GM19455 (cell line): ENCODE data around the gene RETREG1.

Experiments
- ATAC-seq: cut with Tn5 transposase; IDR thresholded peaks from one replicate; pipeline ENCODE4 v1.9.1; 2021; ENCODE audit not compliant: unreplicated experiment

RETREG1 gene

DNA sequence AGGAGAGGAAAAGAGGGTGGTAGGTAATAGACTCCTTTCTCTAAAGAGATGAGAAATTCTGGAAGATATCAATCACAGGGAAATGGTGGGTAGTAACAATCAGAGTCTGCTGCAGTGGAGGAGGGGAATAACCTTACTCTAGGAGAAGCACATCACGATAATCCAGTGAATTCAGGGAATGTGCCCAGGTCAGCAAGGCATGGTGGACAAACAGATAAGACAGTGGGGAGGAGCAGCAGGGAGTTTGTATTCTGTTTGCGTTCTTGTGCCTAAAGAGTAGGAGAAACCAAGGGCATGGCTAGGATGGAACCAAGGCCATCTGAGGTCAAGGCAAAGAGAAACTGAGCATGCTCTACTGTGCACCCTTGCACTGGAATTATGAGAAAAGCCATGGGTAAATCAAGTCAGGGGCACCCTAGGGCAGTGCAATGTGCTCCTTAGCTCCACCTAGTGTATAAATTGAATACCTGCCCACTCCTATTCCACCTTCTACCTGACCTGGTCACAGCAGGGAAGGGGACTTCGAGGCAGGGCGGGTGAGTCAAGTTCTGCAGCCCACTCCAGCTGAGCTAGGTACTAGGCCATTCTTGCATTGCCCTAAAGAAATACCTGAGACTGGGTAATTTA is 31.6 kb downstream of the RETREG1 start:
- no peak for ATAC-seq

DNA sequence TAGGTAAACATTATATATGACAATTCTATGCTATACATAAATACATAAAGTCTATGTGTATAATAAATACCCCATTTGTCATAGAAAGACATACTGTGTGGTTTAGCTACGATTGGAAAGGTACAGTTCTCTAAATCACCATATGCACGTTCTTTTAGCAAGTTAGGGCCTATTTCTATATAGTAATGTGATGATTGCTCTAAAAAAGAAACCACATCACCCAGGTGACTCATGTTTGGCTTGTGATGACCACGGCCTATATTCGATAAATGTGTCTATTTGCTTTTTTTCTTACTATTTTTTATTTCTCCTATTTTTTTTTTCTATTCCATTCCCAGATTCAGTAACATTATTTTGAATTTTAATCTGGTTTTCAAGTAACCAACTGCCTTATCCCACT is 34.7 kb downstream of the RETREG1 start:
- no peak for ATAC-seq

DNA sequence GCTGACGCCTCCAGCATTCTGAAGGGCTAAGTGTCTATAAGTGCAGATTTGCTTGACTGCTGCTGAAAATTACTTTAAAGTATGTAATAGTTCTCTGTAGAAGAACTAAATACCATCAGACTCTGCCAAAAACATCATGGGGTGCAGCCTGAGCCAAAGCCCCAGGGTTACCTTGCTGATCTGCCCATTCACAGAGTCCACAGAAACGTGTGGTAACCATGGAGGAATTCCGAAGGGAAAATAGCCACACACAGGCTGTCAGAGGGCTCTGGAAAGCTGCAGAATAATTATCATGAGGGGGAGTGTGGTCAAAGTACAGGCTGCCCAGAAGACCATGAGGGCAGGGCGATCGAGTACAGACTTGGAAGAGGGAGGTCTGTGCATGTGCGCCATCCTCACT is 36.4 kb downstream of the RETREG1 start:
- ATAC-seq, result no peak

DNA sequence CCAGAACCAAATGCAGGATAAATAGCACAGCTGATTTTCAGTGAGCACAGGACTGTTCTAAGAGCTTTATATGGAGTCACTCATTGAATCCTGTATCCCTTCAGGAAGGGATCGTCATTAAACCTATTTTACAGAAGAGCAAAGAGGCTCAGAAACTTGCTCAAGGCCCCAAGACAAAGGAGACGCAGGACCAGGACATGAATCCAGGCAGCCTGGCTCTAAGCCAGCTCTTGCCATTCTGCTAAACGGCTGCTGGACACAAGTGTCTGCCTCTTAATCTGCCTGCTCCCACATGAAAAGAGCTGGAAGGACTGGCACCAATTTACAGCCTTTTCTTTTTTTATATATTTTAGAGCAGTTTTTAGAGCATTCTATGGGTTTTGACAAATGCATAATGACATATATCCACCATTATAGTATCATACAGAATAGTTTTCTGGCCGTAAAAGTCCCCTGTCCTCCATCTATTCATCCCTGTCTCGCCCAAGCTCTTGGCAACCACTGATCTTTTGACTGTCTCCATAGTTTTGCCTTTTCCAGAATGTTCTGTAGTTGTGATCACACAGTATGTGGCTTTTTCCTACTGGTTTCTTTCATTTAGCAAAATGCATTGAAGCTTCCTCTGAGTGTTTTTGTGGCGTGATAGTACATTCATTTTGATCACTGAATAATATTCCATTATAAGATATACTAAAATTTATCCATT is 37.5 kb downstream of the RETREG1 start:
- ATAC-seq, result no peak

DNA sequence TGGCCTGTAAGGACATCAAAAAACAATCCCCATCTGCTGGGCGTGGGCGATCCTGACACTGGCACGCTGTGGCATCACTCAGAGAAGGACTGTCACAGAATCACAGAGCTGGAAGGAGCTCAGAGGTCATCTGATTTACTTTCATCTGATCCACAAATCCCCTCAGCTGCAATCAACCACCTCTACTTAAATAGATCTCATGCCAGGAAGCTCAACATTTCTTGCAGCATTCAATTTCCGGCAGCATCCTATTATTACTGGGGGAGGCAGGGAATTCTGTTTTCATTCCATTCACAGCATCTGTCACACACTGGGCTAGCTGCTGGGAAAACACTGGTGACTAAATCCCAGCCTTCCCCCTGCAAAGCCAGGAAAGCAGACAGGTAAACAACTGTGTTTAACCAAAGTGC is 38.3 kb downstream of the RETREG1 start:
- no peak for ATAC-seq

DNA sequence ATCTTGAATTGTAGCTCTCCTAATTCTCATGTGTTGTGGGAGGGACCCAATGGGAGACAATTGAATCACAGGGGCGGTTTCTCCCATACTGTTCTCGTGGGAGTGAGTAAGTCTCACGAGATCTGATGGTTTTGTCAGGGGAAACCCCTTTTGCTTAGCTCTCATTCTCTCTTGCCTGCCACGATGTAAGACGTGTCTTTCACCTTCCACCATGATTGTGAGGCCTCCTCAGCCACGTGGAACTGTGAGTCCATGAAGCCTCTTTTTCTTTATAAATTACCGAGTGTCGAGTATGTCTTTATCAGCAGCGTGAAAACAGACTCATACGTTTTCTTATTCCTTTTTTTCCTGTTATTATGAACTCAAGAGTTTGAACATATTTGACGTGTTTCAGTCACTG is 39.1 kb downstream of the RETREG1 start:
- ATAC-seq, result no peak

DNA sequence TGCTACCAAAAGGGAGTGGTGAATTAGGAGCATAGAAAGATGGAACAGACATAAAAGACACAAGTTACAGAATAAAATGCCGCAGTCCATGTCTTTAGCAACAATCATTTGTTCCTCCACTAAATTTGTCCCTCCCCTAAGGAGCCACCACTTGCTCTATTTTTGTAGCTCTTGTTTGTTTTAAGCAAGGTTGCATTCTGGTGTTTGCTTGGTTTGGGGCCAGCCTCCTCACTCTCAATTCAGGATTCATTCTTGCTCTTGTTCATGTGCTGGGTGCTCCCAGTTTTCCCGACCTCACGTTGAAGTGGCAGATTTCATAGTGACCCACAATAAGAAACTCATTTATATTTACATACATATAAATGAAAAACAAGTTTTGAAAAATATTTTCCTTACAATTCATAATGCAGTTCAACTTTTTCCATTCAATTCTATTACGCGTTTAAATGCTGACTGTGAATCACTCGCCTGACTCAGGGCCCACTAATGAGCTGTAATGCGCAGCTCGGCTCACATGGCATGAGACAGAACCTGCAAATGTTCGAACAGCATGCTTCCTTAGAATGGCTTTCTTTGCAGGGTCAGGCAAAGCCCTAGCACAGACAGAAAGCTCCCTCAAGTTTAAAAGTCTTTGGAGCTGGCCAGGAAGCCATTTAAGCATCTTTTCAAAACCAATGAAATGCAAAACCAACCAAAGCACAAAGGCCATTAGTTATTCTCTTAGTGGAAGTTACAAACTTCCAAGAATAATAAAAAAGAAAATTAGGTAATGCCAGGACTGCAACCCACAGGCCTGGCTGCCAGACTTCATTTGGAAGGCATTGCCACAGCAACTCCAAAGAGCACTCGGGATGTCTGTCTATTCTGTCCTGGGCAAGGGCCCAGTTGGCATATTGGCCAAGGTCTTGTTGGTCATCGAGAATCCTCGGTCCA is 41.7 kb downstream of the RETREG1 start:
- no peak for ATAC-seq

DNA sequence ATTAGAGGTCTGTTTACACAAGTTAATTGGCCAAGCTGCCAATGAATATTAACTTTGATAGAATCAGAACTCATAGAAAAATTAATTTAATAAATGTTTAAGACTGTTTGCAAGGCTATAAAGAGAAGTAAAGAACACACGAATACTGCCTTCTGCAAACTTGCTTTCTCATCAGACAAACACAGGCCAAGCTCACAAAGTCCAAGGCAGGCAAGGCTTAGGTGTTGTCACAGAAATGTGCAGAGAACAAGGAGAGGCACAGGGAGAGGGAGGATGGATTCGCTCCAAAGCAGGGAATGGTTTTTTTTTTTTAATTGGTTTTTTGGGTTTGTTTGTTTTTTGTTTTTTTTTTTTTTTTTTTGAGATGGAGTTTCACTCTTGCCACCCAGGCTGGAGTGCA is 43.4 kb downstream of the RETREG1 start:
- ATAC-seq, result no peak

DNA sequence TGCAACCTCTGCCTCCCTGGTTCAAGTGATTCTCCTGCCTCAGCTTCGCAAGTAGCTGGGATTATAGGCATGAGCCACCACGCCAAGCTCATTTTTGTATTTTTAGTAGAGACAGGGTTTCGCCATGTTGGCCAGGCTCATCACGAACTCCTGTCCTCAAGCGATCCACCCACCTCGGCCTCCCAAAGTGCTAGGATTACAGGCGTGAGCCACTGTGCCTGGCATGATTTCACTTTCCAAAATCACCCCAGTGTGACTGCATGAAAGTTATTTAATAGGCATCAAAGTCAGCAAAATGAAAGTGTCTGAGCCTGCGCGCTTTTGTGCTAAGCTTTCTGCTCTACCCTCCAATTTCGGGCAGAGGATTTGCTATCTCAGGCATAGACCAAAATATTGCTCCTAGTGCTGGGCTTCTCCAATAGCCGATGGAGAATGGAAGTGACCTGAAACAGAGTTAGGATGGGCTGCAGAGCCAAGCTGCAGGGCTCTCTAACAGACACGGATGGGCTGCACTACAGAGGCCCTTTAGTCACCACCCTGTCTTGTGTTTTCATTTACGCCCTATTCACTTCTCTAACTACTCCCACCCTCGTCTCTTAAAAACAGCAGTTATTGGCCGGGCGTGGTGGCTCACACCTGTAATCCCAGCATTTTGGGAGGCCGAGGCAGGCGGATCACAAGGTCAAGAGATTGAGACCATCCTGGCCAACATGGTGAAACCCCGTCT is 44.3 kb downstream of the RETREG1 start:
- ATAC-seq, result no peak

DNA sequence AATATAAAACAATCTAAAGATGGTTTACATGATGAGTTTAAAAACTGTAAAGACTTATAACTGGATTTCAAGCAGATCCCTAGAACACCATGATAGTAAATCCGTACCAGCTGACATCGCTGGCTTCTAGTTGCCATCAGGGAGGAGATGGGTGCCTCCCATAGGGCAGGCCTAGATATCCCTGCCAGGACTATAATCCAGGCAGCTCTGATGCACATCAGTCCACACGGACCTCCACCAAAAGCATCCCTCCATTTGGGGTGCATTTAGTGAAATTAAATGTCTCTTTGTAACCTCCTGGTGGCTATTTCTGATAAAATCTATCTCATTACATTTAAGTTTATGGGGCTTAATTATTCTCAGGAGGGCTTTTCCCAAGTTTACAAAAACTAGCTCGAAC is 45.8 kb downstream of the RETREG1 start:
- no peak for ATAC-seq

DNA sequence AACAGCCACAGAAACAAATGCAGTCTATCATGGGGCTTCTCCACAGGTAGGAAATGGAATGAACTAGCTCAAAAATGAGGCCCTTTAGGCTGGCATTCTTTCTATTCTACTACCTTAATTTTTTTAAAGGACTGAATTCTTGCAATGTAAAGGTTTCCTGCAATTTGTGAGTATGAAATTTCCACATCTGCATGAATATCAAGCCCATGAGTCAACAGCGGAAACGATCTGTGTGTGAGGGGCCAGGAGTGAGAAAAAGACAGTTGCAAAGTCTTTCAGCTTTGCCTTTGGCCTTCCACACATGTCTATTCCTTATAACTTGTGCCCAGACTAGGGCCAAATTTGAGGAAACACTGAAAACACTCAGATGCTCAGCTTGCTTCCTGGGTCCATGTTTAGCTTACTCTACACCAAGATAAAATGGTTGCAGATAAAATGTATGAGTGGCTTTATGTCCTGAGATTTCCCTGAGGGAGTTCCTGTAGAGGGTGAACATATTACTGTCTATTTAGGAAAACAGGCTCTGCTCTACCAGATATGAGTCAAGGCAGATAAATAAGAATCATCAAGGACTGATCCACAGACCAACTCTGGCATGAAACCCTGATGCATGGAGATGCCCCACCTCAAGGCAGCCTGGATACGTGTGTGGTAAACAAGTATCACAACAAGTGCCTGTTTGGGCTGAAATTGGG is 46.5 kb downstream of the RETREG1 start:
- ATAC-seq, result no peak

DNA sequence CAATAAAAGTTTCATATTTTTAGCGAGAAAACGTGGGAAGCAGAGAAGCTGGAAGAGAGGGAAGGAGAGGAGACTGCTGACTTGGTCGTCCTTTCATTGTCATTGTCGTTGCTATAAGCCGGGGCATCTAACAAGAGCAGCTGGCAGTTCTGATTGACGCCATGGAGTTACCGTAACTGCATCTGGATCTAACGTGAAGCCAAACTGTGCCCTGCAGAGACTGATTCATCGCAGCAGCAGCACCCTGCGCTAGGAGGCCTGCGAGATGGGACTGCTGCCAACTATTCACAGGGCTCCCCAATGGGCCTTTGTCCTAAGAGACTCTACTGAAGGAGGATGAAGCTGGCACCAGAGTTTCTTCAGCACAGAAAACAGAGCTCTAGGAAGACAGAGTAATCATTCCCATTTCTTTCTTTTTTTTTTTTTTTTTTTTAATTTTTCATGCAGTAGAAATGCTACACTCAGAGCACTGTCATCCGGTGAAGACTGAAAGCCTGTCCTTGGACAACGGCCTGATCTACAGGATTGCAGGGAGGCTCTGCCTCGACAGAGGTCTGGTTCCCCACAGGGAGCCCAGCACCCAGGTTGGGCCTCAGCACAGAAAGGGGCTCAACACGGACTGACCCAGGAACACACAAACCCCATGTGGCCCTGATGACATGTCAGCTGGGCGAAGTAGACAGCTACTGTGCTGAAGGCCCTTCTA is 47.8 kb downstream of the RETREG1 start:
- no peak for ATAC-seq

DNA sequence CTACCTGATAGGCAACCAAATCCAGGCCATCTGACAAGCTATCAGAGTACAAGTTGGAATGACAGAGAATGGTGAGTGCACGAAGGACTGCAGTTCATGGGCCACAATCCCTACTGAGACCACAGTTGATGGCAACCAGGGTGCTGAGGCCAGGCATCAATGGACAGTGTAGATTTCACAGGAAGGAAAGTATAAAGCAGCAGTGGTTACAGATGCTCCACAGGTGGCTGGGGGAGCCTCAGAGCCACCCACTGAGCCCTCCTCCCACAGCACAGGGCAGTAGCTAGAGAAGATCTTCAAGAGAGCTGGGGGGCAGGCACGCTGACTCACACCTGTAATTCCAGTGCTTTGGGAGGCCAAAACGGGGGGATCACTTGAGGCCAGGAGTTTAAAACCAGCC is 49.4 kb downstream of the RETREG1 start:
- no peak for ATAC-seq

DNA sequence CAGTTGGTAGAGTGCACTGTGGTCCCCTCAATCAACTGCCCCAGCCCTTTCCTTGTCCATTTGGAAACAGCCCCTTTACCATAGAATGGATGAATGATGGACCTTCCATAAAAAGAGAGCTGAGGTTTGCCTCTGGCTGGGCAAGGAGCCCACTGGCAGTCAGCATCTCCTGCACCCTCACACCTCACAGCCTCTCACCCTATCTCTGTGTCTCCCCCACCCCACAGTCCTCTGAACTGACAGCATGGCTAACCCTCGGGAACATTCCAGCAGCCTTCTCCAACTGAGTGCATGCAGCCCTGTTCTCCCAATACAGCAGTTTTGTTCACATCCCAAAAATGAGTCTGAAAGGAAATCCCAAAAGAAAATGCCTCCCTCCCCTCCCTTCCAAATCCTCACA is 51.7 kb downstream of the RETREG1 start:
- no peak for ATAC-seq

DNA sequence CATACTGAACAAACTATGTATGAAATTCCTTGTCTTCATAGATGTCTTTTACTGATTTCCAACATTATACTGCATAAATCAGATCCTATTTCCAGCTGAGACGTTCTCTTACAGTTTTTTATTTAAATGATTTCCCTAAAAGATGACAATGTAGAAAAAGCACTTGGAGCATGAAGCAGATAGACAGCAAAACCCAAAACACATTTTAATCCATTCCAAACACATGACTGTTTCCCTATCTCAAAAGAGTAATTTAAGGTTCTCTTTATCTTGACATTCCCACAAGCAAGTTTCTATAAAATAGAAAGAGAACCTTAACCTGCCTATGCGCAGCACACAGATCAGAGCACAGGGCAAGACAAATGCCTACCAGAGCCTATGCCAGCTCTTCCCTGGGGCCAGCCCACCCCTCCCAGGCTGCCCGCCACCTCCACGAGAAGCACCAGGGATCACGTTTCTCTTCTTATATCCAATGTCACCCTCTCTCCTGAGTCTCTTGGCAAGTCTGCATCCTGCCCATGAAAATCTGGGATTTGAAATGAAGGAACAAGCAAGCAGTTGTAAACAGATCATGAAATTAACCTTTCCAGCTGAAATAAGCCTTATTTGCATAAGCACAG is 52.4 kb downstream of the RETREG1 start:
- no peak for ATAC-seq

DNA sequence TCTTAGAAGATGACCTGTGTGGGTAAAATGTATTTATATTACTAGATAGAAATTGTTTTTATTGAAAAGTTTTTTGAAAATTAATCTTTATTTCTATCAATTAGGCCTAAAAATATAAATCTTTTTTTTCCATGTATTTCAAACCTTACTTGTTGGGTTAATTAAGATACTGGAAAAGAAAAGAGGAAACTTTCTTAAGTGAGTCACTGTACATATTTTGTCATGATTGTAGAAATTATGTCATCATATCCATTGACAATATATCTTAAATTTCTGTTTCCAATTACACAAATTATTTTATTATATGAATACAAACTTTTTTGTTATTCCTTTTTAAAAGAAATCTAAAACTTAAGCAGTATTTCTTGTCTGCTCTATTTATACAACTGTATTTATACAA is 53.1 kb downstream of the RETREG1 start:
- no peak for ATAC-seq

DNA sequence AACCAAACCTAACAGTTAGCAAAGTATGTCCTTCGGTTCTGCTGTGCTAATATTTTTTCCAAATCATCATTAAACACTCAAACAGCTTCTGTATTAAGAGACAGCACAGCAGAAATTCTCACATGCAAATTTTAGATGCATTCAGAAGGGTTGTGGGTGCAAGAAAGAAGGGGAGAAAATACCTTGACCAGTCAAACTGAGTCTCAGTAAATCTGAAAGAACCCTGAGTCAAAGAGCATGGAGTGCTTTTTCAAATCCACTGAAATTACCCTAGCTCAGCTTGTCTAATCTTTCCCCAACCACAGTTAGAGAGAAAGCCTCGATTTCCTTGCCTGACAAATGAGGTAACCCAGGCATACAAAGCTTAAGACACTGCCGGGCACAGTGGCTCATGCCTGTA is 55.1 kb downstream of the RETREG1 start:
- no peak for ATAC-seq

DNA sequence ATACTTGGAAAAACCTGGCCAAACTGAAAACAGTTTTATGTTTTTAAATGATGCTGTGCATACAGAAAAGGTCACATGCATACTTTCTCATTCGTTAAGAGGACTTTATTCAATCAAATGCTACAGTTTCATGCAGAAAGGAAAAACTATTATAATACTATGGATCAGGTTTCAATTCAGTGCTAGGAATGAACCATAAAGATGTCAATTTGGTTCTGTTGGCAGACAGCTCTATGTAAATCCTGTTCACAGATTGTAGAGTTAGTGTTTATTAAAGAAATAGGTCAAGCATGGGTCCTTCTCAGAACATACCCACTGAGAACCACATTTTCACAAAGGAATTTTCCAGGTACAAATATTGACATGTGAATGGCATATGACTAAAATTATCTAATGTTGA is 57.1 kb downstream of the RETREG1 start:
- ATAC-seq, result no peak

DNA sequence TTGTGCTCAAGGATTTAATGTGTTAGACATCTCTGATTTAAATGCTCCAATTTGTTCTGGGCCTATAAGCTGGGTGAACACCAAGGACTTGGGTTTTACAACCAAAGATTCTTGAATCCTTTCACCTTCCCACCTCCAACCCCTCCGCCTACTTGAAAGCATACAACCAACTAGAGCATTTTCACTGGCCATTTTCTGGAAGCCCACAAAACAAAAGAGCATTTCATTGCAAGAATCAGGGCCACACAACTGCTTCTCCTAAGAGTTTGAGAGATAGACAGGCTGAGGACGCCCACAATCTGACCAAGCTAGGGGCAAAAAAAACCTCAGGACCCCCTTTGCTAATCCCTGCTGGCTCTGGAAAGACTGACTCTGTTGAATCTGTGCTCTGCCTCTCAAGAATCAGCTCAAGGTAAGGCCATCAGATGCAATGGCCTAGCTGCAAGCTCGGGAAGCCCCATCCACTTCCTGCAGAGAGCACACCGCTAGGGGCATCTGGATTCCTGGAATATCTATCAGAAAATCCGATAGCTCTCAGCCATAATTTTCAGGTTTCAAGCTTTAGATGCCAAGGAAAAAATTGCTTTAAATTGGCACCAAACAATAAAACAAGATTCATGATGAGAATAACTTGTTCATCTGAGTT is 57.7 kb downstream of the RETREG1 start:
- ATAC-seq, result no peak
